Measurements from ENCODE around the gene CD4.

DNA sequence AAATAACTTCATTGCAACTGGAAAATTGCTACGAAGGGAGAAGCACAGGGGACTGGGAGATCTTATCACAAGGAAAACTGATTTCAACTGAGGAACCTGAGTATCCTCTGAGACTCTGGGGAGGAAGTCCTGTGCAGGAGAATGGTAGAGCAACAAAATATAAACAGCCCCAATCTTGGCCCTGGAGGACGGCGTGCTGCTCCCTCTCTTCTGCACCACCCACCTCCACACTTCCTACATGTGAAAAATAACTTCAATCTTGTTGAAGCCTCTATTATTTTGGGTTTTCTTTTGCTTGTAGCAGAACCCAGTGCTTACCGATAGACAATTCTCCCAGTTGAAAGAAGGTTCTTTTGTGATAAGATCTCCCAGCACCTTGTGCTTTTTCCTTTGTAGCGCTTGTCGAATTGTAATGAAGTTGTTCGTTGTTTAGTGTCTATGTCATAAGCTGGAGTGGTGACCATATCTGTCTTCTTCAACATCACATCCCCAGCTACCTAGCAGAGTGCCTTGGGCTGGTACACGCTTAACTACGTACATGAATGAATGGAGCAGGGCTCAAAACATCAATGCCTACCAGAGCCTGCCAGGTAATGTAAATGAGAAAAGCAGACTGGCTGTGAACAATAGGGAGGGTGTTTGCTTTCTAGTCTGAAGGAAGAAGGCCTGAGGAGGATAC, 2.8 kb upstream of the CD4 start:
- TF ChIP-seq FOXJ3 (CRISPR knock-in tag; IDR thresholded peaks at IDR 0.05) (no peak), RXRA (IDR thresholded peaks at IDR 0.05; ENCODE audit: borderline replicate concordance, low read depth) (no peak), TAF1 (IDR thresholded peaks at IDR 0.05; ENCODE audit: borderline replicate concordance, low read depth, low read length) (no peak), EP300 (IDR thresholded peaks at IDR 0.05; ENCODE audit: borderline replicate concordance in 1 of 2, low read depth in 1 of 2, low read length in 1 of 2) (no peak), TEAD4 (IDR thresholded peaks at IDR 0.05; ENCODE audit: borderline replicate concordance, insufficient read depth) (no peak), CHD2 (IDR thresholded peaks at IDR 0.05; ENCODE audit: low read length, partially characterized antibody) (no peak)
- TF ChIP-seq, protein P1, sequence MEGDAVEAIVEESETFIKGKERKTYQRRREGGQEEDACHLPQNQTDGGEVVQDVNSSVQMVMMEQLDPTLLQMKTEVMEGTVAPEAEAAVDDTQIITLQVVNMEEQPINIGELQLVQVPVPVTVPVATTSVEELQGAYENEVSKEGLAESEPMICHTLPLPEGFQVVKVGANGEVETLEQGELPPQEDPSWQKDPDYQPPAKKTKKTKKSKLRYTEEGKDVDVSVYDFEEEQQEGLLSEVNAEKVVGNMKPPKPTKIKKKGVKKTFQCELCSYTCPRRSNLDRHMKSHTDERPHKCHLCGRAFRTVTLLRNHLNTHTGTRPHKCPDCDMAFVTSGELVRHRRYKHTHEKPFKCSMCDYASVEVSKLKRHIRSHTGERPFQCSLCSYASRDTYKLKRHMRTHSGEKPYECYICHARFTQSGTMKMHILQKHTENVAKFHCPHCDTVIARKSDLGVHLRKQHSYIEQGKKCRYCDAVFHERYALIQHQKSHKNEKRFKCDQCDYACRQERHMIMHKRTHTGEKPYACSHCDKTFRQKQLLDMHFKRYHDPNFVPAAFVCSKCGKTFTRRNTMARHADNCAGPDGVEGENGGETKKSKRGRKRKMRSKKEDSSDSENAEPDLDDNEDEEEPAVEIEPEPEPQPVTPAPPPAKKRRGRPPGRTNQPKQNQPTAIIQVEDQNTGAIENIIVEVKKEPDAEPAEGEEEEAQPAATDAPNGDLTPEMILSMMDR (IDR thresholded peaks at IDR 0.05) = no peak
- TF ChIP-seq, protein P2, sequence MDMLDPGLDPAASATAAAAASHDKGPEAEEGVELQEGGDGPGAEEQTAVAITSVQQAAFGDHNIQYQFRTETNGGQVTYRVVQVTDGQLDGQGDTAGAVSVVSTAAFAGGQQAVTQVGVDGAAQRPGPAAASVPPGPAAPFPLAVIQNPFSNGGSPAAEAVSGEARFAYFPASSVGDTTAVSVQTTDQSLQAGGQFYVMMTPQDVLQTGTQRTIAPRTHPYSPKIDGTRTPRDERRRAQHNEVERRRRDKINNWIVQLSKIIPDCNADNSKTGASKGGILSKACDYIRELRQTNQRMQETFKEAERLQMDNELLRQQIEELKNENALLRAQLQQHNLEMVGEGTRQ (IDR thresholded peaks at IDR 0.05; ENCODE audit: borderline replicate concordance, low read depth, low read length) = no peak
- TF ChIP-seq, protein P3, sequence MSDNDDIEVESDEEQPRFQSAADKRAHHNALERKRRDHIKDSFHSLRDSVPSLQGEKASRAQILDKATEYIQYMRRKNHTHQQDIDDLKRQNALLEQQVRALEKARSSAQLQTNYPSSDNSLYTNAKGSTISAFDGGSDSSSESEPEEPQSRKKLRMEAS (IDR thresholded peaks at IDR 0.05; ENCODE audit: low read depth) = no peak
